LNCaP clone FGC (cell line): ENCODE measurements around the gene ERBB3.

Experiments
- DNase-seq: peaks from one replicate; pipeline ENCODE4 v3.0.0-alpha.2; 2011; ENCODE audit warnings: low read depth
- H3K4me3 ChIP-seq: 2 replicates; pipeline ENCODE4 v1.5.1; 2011; ENCODE audit warnings: mild to moderate bottlenecking, low read depth, low read length, control low read depth
- CTCF ChIP-seq: IDR thresholded peaks from 2 replicates; pipeline ENCODE4 v1.5.1; 2012; ENCODE audit warnings: mild to moderate bottlenecking; ENCODE audit not compliant: control insufficient read depth, insufficient read depth; ENCODE audit errors: extremely low read depth

Gene ERBB3

DNA sequence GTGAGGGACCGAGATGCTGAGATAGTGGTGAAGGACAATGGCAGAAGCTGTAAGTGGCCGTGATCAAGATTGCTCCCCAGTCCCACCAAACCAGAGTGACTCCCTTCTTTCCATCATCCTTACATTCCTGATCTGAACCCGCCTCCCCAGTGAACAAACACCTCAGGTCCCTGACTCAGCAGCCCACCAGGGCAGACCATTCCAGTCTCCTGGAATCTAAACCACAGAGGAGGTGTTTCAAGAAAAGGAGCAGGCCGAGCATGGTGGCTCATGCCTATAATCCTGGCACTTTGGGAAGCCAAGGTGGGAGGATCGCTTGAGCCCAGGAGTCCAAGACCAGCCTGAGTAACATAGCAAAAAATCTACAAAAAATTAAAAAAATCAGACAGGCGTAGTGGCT is 6.6 kb downstream of the ERBB3 start:
- TF ChIP-seq CTCF, result no peak
- H3K4me3 ChIP-seq, result peak overlapping the region; percentile 29
- DNase-seq, result no peak

GRCh38 chr12:56087220-56087619 is 7.3 kb downstream of the ERBB3 start:
- DNase-seq, result peak; percentile 67
- no peak for TF ChIP-seq CTCF

GRCh38 chr12:56097738-56098137 is 17.8 kb downstream of the ERBB3 start:
- no peak overlapping the region for H3K4me3 ChIP-seq
- no peak for DNase-seq
- no peak for TF ChIP-seq CTCF

More at GRCh38 chr12:56087220-56087619, 7.3 kb downstream of the ERBB3 start:
- no peak overlapping the region for H3K4me3 ChIP-seq

- no peak overlapping the region for H3K4me3 ChIP-seq
- TF ChIP-seq CTCF, result no peak
- DNase-seq, result no peak
These were observed 18.6 kb downstream of the ERBB3 start for GRCh38 chr12:56098592-56098991.

- no peak for TF ChIP-seq CTCF
- no peak overlapping the region for H3K4me3 ChIP-seq
- DNase-seq, result no peak
These were observed 19.8 kb downstream of the ERBB3 start for GRCh38 chr12:56099787-56100186.

DNA sequence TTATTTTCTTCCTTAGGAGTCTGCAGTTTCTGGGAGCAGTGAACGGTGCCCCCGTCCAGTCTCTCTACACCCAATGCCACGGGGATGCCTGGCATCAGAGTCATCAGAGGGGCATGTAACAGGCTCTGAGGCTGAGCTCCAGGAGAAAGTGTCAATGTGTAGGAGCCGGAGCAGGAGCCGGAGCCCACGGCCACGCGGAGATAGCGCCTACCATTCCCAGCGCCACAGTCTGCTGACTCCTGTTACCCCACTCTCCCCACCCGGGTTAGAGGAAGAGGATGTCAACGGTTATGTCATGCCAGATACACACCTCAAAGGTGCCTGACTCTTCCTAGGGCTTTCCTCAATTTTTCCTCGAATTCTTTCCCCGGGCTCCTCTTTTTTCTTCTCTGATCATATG is 21.1 kb downstream of the ERBB3 start:
- no peak for TF ChIP-seq CTCF
- DNase-seq, result no peak
- no peak overlapping the region for H3K4me3 ChIP-seq

DNA sequence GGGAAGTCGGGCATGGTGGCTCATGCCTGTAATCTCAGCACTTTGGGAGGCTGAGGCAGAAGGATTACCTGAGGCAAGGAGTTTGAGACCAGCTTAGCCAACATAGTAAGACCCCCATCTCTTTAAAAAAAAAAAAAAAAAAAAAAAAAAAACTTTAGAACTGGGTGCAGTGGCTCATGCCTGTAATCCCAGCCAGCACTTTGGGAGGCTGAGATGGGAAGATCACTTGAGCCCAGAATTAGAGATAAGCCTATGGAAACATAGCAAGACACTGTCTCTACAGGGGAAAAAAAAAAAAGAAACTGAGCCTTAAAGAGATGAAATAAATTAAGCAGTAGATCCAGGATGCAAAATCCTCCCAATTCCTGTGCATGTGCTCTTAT is 22.7 kb downstream of the ERBB3 start:
- DNase-seq, result no peak
- H3K4me3 ChIP-seq, result no peak overlapping the region
- no peak for TF ChIP-seq CTCF
